Inferior parietal cortex (tissue), 1 donor: ENCODE measurements around the gene DNAH7.
"Not testable (repeated sequence)": the region's sequence is repeated elsewhere in the genome, so short reads cannot be mapped to it uniquely, and the experiment has no call there.

Experiments
- DNase-seq: peaks from one replicate; pipeline ENCODE4 v3.0.0-alpha.2; 2016; ENCODE audit errors: extremely low spot score

DNAH7 gene

DNA sequence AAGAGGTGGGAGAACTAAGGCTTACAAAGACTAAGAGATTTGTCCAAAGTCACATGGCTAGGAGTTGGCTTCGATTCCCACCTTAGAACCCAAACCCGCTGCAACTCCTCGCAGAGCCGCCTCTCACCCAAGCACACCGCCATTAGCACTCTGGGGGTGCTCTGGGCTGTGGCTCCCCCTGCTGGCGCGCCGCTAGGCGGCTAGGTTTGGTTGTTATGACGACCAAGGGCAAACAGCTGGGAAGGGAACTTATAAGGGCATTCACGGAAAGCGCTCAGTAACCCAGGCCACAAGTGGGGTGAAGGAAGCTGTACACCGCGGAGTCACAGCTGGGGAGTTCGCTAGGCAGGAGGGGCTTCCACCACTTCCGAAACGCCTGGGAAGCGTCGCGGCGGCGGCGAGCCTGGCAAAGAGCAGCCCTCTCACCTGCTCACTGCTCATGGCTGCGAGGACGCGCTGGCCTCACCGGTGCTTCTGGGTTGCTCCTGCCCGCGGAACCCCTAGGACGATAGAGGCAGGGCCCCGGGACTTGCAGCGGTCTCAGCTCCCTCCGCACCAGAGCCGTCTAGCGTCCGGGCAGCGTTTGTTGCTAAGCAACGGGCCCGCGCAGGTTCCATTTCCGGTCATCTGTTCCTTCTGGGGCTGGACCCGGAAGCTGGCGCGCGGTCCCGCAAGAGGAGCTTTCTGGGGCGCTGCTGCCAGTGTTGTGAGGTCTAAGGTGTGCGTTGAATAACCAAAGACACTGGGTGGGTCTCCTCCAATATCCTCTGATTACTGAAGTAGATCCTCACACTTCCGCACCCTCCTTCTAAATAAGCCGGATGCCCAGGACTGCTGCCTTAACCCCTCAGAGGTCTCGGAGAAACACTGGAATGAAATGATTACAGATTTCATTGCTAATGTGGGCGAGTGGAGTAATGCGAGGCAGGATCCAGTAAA lies at the start of gene DNAH7:
TSS of gene DNAH7 (minus strand) at position 567 of the 939 bp plus-strand sequence. CDS start at position 441, 126 bp downstream.
- DNase-seq, result peak; percentile 88

DNA sequence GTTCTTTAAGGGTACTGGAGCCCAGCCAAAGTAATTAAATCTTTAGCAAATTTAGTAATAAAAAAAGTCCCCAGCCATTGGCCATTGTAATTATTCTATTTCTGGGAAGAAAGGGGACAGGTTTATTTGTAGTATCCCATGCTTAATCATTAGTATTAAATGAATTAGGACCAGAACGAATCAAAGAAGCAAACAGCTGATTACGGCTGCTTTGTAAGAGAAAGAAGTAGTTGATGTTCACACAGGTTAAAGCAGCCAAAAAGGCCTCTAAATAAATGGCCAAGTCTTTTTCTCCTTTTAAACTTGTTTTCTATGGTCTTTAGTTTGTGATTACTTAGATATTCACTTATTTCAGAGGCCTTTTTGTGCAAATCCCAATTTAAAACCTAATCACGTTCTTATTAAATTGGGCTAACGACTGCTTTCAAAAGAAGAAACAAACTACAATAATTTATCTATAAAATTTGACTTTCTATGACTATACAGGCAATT lies 48.6 kb upstream of the DNAH7 start:
- DNase-seq, result no peak

DNA sequence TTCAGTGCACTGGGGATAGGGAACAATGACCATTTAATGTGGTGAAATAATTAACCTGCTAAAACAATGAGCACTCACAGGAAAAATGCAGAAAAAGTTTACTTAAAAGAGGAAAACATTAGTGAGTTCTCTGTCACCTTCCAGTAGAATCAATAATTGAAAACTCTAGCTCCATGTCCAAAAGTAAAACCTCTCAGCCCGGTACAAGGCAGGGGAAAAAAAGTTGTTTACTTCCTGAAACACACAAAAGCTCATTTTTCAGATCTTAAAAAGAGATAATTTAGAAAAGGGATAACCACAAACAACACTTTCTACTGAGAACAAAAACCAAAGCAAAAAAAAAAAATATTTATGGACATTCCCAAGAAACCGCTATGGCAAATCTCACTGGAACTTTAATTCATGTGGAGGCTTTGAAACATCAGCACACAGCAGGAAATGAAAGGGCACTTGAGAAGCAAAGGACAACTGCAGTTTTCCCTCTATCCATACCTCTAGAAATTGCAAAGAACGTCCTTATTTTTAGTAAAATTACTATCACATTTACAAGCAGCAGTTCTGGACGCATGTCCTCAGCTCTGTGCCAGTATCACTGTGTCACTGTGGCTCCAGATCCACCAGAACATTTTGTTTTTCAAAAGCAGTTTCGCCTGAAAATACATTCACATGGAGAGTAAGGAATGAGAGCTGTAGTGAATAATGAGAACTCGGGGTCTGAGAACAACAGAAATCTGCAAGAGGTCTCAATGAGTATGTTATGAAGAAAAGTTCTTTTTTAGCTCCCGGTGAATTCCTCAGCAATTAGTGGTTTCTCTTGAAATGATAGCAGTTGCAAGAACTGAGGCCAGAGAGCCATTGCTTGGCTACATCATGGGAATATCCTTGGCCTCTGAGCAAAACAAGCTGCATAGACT lies 44.7 kb upstream of the DNAH7 start:
- peak; percentile 68 for DNase-seq

DNA sequence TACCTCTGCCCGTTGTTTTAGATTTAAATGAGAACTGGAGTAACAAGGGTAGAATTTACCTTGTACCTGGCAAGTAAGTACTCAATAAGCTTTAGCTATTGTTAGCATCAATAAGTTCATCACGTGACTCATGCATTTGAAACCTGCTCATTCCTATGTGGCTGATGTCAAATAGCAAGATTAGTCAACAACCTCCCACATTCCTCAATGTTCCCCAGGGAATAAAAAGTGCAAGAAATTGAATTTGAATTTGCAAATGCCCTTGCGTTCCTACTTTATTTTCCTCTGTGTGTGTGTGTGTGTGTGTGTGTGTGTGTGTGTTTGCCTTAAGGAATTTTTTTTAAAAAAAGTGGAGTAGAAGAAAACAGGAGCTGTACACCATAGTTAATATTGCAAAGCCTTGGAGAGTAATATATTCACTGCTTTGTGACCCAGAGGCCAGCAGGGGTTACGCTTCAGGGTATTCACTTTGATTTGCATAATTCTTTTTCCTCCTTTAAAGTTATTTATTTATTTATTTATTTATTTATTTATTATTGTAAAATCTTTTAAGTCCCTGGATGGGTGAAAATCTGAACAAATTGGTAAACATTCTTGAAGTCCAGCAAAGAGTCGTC lies 43.9 kb upstream of the DNAH7 start:
- DNase-seq, result peak; percentile 29

DNA sequence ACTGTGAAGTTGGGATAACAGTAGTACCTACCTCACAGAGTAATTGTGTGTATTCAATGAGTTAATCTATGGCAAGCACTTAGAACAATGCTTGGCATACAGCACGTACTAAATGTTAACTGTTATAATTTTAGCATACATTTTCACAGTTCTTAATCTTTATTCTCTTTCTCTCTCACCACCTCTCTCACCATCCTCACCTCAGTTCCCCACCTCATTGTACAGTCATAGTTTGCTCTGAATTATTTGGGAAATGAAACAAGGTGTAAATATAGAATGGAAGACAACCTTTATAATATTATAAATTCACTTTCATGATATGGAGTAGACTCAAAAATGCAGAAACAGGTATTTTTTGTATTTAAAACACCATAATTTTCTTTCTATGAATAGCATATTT lies 40.0 kb upstream of the DNAH7 start:
- no peak for DNase-seq

DNA sequence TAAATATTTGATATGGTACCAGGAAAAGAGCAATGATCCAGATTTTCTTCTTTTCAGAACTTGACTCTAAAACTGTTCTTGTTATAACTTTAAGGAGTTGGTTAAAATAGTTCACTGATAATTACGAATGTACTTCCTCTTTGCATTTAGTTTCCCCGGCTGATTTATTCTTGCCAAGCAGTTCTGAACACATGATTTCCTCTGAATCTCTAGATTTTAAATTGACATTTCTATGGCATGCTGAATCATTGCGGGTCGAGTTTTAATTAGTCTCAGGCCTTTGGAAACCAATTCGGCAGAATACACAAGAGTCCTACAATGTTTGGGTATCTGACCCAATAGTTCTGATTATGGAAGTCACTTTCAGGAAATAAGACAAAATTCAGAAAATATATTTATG lies 37.3 kb upstream of the DNAH7 start:
- no peak for DNase-seq

DNA sequence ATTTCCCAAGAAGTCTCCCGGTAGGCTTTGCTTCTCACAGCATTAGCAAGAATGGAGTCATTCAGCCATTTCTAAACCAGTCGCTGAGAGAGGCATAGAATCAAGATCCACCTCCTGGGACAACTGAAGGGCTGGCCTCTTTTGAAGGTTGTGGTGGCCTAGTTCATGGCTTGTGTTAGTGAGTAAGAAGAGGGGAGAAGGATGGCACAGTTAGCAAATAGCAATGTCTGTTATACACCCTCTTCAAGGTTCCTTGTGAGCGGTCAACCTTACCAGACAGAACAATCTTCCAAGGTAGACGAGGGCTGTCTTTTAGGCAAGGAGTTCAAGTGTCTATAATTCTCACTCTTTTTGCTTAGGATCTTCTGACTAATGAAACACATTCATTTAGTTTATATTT lies 35.4 kb upstream of the DNAH7 start:
- no peak for DNase-seq

DNA sequence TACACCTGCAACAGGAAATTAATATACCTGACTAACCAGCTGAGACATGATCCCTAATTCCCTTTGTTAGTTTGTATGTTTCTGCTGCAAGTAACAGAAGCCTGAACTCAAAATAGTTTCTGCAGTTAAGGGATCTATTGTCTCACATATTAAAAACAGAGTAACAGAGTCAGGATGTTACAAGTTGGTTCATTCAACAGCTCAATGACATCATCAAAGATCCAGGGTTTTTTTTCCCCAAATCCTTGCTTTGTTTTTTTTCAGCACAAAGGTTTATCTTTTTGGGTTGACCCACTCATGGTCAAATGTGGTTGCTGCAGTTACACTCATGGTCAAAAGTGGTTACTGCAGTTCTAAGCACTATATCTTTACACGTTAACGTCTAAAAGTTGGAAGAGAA lies 35.0 kb upstream of the DNAH7 start:
- DNase-seq, result no peak

DNA sequence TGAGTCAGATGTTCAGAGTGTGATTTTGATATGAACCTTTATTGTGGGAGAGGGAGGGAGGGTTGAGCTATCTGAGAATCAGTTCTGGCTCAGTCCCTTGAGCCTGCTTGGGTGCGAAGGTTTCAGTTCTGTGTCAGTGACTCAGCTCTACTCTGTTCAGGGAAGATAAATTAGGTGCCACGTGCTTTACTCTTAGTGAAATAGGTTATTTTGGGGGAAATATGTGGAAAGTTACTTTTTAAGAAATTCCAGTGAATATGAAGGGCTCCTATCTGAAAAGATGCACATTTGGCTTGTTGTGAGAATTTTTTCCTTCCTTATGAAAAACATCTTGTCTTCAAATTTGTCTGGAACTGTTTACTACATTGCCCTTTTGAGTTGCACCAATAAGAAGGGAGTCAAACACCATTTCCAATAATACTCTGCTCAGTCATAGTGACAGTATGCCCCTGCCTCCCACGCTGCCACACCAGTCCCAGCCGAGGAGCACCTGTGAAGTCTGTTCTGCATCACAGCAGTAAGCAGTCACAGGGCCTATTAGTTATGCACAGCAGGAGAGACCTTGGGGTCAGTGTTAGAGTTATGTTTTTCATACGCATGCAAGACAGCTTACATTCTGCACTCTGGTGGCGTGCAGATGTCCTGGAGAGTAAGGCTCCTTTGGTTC lies 32.8 kb upstream of the DNAH7 start:
- DNase-seq, result no peak

DNA sequence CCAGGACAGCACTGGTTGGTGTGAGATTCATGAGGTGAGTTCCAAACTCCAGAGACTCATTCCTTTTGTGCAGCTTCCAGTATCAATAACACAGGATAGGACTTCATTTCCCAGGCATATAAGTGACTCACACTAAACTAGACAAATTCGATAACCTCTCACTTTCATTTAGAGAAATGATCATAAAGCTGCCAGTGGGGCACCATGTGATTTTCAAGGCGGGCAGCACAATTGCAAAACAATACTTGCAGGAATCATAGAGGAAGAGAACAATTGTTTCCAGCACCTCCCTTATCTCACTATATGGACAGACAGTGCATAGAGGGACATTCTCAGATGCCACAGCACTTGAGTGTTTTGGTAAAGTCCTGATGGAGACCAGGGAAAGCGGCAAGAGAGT lies 31.3 kb upstream of the DNAH7 start:
- DNase-seq, result no peak

DNA sequence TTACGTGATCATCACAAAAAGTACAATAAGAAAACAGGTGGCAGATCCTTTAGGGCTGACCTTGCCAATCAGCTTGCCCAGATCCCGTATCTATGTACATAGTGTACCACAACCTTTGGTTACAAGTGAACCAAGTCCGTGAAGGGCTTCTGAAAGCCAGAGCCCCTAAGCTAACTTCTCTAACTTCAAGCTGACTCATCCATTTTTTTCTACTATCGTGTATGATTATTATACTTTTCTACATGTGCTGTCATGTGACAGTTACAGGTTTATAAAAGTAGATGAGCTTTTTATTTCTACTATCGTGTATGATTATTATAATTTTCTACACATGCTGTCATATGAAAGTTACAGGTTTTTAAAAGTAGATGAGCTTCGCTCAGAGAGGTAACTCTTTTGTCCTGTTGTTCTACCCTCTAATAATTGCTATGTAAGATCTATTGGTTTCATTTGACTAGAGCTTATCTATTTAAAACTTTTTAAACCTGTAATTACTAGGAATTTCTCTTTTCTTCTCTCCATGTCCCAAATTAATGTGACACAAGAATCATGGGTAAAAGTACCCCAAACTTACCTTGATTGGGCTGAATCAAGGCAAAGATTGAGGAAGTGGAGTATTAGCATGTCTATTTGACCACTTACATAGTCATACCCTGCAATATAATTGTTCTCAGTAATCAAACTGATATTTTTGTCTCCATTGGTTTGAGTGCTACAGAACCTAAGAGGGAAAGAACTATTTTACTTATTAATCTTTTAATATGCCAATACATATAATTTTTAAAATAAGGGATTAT lies 29.4 kb upstream of the DNAH7 start:
- DNase-seq, result no peak

DNA sequence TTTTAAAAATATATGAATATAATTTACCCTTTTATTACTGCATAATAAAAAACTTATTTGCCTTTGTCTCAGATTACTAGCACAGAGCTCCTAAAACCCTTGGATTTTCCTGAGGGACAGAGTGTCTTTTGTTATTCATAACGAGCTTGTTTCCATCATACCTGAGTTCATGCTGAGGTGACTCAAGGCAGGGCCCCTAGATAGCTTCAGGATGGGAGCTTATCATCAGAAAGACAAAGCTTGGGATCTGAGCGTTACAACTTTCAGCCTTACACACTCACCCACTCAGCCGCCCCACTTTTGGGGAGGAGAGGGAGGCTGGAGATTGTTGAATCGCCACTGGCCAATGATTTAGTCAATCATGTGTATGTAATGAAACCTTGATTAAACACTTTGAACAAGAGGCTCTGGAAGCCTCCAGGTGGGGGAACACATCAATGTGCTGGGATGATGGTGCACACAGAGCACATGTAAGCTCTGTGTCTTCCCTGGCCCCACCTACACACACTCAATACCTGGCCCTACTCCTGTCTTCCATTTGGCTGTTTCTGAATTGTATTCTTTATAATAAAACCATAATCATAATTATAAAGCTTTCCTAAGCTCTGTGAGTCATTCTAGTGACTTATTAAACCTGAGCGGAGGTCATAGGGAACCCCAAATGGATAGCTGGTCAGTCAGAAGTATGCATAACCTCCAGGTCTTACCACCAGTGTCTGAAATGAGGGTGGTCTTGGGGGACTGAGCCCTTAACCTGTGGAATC lies 28.5 kb upstream of the DNAH7 start:
- no peak for DNase-seq

DNA sequence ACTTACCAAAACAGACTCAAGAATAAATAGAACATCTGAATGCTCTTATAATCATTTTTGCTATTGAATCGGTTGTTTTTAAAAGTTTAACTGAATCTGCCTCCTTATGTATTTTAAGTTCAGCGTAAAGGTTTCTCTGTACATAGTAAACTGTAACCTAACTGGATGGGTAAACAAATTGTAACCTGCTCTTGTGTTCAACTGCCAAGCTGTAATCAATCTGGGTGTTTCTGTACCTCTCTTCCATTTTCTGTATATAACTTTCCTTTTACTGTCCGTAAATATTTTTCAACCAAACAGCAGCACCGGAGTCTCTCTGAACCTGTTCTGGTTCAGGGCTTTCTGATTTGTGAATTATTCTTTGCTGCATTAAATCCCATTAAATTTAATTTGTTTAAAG lies 27.6 kb upstream of the DNAH7 start:
- no peak for DNase-seq

DNA sequence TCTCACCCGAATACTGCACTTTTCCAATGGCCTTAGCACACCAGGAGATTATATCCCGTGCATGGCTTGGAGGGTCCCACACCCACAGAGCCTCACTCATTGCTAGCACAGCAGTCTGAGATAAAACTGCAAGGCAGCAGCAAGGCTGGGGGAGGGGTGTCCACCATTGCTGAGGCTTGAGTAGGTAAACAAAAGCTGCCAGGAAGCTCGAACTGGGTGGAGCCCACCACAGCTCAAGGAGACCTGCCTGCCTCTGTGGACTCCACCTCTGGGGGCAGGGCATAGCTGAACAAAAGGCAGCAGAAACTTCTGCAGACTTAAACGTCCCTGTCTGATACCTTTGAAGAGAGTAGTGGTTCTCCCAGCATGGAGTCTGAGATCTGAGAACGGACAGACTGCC lies 20.8 kb upstream of the DNAH7 start:
- not testable (repeated sequence) for DNase-seq

DNA sequence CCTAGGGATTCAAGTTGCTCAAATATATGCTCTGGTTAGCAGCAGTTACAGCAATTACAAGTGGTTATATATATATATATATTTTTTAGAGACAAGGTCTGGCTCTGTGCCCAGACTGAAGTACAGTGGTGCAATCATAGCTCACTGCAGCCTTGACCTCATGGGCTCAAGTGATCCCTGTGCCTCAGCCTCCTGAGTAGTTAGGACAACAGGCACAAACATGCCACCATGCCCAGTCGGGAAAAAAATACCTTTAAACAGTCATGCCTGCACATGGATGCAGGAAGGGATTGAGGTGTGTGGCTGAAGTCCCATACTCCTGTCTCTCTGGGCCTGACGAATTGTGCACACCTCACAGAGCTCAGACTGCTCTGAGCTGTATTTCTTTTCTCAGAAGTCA lies 19.6 kb upstream of the DNAH7 start:
- no peak for DNase-seq

DNA sequence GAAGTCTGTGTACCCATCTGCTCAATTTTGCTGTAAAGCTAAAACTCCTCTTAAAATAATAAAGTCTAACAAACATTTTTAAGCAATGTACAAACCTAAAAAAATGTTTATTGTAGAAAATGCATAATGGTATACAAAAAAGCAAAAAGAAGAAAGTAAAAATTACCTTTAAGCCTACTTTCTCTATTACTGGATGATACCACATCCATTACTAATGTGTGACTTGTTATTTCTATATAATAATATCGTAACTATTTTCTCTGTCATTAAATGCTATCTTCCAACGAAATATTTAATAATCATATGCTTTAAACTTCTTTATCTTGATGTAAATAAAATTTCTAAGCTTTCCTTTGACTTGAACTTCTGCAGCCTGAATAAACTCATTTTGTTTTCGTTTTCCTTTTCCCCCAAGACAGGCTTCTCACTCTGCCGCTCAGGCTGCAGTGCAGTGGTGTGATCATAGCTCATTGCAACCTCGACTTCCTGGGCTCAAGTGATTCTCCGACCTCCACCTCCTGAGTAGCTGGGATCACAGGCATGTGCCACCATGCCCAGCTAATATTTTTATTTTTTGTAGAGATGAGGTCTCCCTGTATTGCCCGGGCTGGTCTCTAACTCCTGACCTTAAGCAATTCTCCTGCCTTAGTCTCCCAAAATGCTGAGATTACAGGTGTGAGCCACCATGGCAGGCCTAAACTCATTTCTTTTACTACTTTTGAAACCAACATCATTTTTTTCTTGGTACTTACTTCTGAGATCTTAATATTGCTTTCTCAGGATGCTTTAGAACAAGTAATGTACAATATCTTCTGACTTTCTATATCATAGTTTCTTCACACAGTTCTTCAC lies 18.1 kb upstream of the DNAH7 start:
- no peak for DNase-seq

DNA sequence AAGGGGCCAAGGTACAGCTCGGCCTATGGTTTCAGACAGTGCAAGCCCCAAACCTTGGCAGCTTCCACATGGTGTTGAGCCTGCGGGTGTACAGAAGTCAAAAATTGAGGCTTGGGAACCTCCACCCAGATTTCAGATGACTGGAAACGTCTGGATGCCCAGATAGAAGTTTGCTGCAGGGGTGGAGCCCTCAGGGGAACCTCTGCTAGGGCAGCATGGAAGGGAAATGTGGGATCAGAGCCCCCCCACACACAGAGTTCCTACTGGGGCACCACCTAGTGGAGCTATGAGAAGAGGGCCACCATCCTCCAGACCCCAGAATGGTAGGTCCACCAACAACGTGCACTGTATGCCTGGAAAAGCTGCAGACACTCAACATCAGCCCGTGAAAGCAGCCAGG lies 15.0 kb upstream of the DNAH7 start:
- no peak for DNase-seq

DNA sequence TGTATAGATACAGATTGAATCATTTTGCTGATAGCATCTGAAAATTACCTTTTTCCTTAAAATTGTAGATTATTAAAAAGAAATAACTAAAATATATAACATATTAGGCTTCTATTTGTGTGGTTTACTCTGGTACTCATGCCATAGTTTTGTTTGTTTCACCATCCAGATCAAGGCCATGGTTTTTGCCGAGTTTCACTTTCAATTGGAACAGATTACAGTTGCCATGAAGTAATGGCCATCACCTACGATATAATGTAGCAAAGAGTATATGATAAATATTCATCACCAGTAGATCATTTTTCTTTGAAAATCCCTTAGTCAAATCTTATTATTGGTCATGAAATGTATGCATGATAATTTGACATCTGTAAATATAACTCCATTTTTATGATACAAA lies 11.9 kb upstream of the DNAH7 start:
- DNase-seq, result no peak

DNA sequence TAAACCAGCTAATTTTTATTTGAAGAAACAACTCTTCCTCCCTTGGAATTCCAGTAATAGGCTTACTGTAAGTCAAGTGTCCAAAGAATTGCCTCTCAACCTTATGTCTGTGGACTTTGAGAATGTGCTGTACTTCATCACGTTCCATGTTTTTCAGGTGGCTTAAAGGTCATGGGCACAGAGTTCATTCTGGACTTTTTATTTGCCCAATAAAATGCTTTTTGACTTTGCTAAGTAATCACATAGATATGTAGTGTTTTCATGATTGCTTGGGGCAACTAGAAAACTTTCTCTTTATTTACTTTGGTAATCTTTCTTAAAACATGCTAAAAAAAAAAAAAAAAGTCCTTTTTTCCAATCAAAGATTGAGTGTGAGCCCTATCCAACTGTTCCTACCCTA lies 10.4 kb upstream of the DNAH7 start:
- DNase-seq, result no peak
